HG02571 (cell line): Measurements from ENCODE around the gene DENND5B.
"Not testable (repeated sequence)": the region's sequence is repeated elsewhere in the genome, so short reads cannot be mapped to it uniquely, and the experiment has no call there.

ENCODE experiments used
- ATAC-seq: cut with Tn5 transposase; IDR thresholded peaks from one replicate; pipeline ENCODE4 v1.9.1; 2021; ENCODE audit warnings: mild to moderate bottlenecking, moderate library complexity; ENCODE audit not compliant: unreplicated experiment

DENND5B gene

GRCh38 chr12:31590642-31591379 is at the start of gene DENND5B:
Gene DENND5B (minus strand): TSS chr12:31591136. CDS start chr12:31590832, 304 bp downstream.
- ATAC-seq: peak; percentile 47

- ATAC-seq: no peak
Observed at GRCh38 chr12:31634620-31635019, 43.7 kb upstream of the DENND5B start.

- ATAC-seq: no peak
Observed at GRCh38 chr12:31633464-31633863, 42.5 kb upstream of the DENND5B start.

- no peak for ATAC-seq
Observed at GRCh38 chr12:31631809-31632208, 40.9 kb upstream of the DENND5B start.

GRCh38 chr12:31631023-31631724 is 40.2 kb upstream of the DENND5B start:
- ATAC-seq: no peak

GRCh38 chr12:31629756-31630732 is 39.1 kb upstream of the DENND5B start:
- no peak for ATAC-seq

- no peak for ATAC-seq
Observed at GRCh38 chr12:31627456-31628054, 36.6 kb upstream of the DENND5B start.

- no peak for ATAC-seq
Observed at GRCh38 chr12:31626270-31626995, 35.5 kb upstream of the DENND5B start.

GRCh38 chr12:31622038-31622437 is 31.1 kb upstream of the DENND5B start:
- no peak for ATAC-seq

- no peak for ATAC-seq
Observed at GRCh38 chr12:31620311-31620710, 29.4 kb upstream of the DENND5B start.

GRCh38 chr12:31618228-31619025 is 27.5 kb upstream of the DENND5B start:
- no peak for ATAC-seq

GRCh38 chr12:31612819-31613218 is 21.9 kb upstream of the DENND5B start:
- no peak for ATAC-seq

- not testable (repeated sequence) for ATAC-seq
Observed at GRCh38 chr12:31608299-31608698, 17.4 kb upstream of the DENND5B start.

GRCh38 chr12:31605531-31605930 is 14.6 kb upstream of the DENND5B start:
- ATAC-seq: no peak

GRCh38 chr12:31603546-31604009 is 12.6 kb upstream of the DENND5B start:
- ATAC-seq: peak; percentile 95

- no peak for ATAC-seq
Observed at GRCh38 chr12:31600750-31601149, 9.8 kb upstream of the DENND5B start.

- ATAC-seq: no peak
Observed at GRCh38 chr12:31600252-31600651, 9.3 kb upstream of the DENND5B start.

GRCh38 chr12:31599053-31599452 is 8.1 kb upstream of the DENND5B start:
- ATAC-seq: peak; percentile 36

GRCh38 chr12:31597066-31597465 is 6.1 kb upstream of the DENND5B start:
- ATAC-seq: no peak
